Effector CD8-positive, alpha-beta T cell (primary cell): Measurements from ENCODE around the gene FBXW2.

Experiments
- DNase-seq: peaks from one replicate; lab custom pipeline; 2025; lab: John Stamatoyannopoulos, UW

FBXW2 gene

DNA sequence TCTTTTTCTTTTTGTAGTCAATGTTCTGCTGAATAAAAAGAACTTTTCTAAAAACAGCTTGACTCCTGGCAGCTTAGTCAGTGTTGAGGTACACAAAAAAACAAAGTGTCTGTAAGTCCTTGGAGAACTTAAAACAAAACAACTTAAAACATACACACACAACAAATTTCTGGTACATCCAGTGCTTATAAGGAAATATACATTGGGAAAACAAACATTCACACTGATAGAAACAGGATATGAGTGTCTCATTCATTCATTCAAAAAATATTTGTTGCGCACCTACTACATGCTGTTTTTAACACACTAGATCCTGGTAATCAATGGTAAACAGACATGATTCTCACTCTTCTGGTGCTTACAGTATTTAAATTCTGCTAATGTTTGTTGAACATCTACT, 51.5 kb downstream of the FBXW2 start:
- no peak for DNase-seq

DNA sequence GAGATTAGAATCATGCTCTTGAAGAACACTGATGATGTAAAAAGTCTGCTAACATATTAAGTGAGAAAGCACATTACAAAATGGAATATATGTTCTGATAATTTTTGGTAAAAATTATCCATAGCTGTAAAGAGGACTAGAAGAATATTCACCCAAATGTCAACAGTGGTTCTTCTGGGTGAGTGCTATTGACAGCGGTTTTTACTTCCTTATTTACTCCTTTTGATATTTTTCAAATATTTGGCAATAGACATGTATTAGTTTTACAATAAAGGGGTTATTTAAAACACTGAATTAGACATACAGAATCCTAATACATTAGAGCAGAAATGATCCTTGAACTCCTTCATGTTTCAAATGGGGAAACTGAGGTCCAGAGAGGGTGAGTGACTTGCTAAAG, 52.0 kb downstream of the FBXW2 start:
- no peak for DNase-seq

DNA sequence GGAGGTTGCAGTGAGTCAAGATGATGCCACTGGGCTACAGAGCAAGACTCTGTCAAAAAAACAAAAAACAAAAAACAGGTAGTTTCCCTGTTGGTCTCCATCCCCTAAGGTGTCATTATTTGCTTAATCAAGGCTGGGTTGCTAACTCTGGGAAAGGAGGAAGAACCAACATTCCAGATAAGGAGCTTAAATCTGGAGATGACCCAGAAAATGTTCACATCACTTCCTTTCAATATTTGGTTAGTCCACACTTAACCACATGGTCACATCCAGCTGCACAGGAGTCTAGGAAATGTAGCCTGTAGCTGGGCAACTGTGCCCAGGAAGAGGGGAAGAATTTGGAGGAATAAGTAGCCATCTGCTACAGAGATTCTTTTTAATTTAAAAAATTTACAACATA, 53.1 kb downstream of the FBXW2 start:
- no peak for DNase-seq

DNA sequence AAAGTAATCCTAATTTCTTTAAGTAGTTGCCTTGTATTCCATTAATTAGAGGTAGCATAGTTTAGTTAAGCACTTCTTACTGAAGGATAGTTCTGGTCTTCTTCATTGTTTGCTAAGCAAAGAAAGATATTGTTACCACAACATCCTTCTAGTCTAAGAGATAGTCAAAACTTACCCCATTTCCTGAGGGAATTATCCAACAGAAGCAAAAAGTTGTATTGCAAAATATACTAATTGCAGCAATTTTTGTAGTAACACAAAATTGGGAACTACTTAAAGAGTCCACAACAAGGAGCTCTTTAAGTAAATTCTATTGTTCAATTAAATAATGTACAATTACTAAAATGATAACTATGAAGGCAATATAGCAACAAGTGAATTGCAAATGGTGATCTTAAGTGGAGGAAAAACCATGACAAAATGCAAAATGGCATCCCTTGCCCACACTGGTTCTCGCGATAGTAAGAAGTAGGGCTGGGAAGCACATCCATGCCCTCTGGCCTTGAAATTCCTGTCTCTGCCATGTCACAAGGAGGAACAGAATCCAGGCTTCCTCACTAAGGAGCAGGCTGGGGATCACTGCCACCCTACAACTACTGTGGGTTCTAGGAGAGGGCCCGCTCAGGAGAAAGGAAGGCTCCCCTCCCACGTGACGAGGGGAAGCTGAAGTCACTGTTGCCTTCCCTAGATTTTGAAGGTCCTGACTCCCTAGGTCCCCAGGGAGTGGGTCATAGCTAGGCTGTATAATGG, 55.6 kb downstream of the FBXW2 start:
- no peak for DNase-seq

DNA sequence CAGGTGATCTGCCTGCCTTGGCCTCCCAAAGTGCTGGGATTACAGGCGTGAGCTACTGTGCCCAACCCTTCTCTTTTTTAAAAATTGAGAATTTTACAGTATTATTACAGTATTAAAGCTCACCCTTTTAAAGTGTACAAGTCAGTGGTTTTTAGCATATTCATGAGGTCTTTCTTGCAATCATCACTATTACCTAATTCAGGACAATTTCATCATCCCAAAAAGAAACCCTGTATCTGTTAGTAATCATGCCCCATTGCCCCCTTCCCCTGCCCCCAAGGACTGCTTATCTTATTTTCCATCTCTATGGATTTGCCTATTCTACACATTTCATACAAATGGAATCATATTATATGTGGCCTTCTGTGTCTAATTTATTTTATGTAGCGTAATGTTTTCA, 56.3 kb downstream of the FBXW2 start:
- no peak for DNase-seq

DNA sequence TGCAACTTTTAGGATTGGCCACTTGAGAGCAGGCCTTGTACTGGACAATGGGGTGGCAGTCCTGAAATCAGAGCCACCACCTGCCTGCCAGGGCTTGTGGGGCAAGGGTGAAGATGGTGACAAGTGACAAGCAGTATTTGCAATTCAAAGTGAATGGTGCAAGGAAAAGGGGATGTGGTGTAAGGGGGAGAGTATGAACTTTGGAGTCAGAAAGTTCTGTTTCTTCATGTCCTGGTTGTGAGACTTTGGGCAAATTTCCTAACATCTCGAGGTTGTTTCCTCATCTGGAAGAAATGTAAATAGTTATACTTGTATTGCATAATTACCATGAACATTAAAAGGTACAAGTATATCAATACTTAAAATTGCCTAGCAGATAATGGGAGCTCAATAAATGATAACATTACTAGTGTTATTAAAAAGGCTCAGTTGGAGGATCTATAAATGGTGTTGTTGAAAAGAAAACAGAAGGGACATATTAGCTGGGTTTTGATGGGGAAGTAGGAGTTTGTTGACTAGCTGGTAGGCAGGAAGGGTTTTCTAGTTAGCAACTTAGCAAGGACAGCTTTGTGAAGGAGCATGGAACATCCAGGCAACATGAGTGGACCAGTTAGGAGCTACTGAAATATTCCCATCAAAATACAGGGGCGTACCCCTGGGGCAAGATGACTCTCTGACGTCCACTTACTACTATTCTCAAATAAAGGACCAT, 57.6 kb downstream of the FBXW2 start:
- DNase-seq = no peak

DNA sequence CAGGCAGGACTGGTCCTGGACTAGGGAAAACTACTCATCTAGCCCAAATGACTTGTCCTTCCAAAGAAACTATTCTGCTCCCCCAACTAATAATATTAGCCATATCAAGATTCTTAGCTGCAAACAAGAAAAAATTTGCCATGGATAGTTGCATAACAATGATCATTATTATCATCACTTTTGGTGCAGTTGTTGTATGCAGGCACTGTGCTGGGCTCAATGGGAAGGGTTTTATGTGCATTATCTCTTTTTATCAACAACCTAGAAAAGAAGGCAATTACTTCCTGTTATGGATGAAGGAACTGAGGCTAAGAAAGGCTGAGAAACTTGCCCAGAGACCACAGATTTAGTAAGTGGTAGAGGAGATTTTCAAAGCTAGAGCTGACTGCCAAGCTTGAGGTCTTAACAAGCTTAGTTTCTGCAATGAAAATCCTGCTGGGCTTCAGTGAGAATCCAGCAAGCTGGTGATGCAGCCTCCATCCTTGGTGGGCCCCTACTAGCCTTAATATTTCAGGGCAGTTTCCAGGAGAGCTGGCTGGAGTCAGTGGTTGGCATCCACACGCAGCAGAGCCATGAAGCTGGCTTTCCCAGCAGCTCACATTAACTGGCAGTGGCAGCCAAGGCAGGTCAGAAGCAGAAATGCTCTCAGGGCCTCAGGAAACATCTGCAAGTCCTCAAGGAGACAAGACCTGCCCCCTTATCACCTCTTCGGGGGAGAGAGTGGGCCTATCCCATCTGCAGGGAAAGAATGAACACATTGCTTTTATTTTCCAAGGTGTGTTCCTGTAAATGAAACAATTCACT, 58.4 kb downstream of the FBXW2 start:
- no peak for DNase-seq

DNA sequence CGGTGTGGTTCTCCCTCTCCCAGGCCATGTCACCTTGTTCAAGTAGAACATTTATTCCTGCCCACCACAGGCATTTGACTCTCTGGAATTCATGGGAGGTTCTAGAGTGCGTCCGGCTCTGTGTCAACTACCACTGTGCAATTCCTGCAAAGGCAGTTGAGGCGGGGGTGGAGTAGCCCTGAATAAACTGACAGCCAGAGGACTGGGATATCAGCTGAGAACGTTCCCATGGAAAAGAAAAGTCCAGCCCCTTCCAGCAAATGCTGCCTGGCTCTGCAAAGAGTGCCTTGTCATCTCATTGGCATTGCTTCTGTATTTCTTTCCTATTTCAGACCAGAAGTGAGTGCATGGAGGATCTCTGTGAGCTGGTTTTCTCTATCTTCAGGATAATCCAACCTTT, 60.0 kb downstream of the FBXW2 start:
- no peak for DNase-seq

DNA sequence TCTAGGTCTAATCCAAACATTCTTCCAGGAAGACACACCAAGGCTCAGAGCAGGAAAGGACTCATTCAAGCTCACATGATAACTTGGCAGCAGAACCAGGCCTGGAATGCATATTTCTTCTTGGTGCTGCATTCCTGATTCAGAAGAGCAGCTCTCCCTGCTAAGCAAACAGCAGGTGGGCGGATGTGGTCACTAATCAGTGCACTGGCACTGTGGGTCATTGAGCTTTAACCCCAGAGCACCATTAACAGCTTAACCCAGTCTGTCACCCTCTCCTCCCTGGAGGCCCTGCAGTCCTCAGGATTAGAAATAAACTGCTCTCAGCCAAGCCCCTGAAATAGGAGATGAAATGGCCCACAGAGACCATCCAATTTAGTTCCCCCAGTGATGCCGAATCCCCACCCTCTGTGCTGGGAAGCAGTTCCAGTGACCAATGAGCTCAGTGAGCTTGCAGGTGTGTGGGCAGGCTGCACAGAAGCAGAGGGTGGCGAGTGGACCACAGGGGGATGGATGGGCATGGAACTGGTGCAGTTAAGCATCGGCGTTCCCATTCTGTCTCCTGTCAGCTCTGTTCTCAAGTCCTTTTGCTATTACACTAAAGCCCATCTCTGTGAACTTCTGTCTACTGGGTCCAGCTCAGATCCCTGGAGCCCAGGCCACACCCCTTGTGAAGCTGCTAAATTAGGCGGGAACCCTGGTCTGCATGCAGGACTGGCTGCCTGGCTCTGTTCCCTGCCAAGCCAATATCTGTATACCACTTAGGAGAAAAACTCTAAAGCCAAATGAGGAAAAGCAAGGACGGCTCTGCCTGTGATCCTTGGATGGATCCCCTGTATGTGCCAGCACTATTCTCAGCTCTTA, 62.3 kb downstream of the FBXW2 start:
- DNase-seq = no peak

DNA sequence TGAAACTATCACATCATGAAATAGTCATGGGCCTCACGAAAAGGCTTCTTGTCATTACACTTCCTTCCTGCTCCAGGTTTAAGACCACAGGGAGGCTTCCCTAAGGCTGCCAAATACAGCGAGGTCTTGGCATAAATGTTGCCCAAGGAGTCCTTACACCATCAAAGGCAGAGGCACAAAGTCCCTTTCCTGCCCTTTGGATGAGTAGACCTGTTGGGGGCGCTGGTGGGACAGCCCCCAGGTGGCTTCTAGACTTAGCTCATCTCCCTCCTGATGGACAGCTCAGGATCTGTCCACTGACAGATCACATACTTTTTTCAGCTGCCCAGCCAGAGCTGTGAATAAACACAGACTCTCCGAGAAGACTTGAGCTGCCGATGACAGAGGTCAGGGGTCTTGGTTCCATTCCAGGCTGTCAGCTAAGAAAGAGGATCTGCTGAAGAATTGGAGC, 63.4 kb downstream of the FBXW2 start:
- no peak for DNase-seq

DNA sequence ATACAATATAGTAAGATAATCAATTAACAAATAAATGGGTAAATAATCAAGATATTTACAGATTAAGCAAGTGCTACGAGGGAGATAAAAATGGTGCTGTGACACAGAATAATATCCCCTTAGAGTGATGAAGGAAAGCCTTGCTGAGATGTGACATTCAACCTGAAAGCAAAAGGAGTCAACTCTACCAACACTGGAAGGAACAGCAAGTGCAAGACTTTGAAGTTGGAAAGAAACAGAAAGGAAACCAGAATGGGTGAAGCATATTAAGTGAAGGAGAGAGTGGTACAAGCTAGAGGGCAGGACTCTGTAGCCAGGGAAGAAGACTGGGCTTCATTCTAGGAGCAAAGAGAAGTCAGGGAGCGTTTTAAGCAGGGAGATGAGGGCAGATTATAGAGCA, 66.7 kb downstream of the FBXW2 start:
- no peak for DNase-seq

DNA sequence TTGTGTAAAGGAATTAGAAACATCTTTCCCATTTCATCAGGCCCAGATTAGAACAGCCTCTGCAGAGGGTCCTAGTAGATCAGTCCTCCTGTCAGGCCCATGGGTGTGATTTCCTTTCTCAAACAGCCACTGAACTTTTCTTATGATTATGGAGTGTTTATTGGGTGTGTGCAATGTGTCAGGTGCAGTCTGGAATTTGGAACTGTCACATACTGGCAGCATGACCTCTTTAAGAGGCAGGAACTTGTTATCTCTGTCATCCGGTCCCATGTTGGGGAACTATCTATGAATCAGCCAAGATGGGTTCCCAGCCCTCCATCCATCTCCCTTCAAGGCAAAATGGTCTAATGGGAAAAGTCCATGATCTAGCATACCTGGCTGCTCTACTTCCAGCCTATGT, 67.3 kb downstream of the FBXW2 start:
- no peak for DNase-seq

DNA sequence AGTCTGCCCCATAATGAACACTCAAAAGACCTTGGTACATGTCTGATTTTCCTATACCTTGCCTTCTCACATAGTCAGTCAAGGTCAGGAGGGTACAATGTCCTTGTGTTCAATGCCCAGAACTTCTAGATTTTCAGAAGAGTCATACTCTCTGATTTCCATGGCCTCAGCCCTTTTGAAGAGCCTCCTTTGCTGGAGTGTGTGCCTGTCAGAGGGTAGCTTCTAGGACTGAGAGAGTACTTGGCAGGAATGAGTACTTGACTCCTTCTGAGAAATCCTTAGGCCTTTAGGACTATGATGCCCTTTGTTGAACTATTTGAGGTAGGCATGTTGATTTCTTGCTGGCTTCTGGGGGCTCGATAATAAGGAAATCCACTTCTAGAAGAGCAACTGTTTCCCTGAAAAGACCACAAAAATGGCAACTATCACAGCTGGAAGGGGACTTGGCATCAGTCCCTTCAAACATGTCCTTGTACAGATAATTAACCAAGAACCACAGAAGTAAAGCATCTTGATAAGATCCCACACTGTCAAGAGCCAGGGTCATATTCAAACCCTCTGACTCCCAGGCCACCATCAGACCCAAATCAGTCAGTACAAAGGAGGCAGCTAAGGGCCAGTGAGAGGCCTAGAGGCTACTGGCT, 68.3 kb downstream of the FBXW2 start:
- no peak for DNase-seq

DNA sequence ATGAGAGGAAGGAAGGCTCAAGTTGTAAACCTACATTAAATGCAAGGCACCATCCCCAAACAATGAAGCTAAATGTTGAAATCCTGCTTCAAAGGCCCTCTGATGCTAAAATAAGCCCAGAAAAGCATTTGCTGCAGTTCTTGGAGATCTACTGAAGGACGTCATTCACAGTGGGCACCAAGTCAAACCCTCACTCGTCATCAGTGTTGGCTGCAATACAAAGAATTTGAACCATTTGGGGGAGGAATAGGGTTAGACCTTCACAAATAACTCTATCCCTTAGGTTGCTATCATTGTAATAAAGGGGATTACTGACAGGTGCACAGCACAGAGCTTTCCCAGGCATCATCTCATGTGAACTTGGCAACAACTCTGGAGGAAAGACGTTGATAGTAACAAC, 69.7 kb downstream of the FBXW2 start:
- DNase-seq = no peak

DNA sequence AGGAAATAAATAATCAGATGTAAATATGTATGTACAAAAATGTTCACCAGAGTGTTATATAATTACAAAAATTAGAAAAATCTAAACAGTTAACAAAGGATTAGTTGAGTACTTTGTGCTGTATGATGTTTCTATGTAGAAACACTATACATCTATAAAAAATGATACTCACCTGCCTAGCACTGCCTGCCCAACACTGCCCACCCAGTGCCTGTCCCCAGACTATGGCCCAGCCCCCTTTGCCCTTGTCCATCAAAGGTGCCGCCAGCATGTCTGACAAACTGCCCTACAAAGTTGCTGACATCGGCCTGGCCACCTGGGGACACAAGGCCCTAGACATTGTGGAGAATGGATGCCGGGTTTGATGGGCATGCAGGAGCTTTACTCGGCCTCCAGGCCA, 72.8 kb downstream of the FBXW2 start:
- DNase-seq = no peak

DNA sequence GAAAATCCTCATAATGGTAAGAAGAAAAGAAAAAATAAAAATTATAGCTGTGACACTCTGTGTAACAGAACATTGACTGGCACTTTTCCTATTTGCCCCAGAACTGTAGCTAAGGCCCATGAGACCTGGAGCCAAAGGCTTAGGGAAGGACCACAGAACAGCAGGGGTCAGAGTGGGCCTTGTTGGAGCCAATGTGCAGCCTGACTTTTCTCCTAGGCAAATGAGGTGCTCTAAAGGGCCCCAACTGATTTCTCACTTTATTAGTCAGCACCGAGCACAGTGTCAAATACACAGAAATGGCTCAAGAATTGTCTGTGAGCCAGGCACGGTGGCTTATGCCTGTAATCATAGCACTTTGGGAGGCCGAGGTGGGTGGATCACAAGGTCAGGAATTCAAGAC, 74.9 kb downstream of the FBXW2 start:
- no peak for DNase-seq

DNA sequence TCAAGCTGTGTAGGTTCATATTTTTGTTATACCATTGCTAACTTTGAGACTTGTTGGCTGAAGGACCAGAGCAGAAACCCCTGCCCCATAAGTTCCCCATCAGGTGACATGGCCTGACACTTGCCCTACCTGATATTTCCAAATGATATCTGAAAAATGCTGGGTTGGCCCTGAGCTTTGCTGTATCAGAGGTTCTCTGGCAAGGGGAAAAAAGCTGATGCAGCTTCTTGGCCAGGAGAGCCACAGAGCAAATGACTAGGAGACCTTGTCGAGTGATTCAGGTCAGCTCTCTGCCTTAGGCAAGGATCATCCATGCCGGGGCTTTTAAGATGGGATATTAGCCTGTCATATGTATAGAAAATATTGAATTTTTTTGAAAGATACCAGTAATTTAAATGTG, 76.0 kb downstream of the FBXW2 start:
- DNase-seq = no peak

DNA sequence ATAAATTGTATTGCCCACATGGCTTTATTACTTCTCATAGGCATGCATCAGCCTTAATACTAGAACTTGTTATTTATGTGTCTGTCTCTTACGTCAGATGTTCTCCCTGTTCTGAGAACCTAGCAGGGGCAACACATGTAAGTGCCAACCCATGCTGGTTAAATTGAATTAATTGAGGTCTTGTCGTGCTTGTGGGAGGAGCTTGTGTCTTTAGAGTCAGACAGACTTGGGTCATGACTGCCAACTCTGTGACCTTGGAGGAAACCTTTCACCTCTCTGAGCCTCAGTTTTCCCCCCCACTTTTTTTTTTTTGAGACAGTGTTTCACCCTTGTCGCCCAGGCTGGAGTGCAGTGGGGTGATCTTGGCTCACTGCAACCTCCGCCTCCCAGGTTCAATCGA, 76.7 kb downstream of the FBXW2 start:
- no peak for DNase-seq

DNA sequence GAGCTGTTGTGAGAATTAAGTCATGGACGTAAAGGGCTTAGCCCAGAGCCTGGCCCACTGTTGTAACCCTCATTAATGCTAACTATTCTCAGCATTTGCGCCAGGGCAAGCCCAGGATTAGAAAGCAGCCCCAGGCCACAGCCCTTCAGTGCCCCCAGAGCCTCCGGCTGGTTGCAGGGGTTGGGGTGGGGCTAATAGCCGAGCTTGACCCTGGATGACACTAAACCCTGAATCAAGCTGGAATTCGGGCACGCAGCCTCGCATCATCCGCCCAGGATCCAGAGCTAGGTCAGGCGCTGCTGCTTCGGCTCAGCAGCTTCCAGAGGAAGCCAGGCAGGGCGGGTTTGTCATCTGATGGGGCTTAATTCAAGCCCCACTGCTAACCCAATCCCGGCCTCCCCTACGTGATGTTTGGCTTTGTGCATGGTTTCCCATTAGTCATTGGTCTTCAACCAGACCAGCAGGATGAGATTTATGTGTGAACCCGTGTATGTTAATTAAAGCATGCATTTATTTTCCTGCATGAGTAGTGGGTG, 77.8 kb downstream of the FBXW2 start:
- no peak for DNase-seq

DNA sequence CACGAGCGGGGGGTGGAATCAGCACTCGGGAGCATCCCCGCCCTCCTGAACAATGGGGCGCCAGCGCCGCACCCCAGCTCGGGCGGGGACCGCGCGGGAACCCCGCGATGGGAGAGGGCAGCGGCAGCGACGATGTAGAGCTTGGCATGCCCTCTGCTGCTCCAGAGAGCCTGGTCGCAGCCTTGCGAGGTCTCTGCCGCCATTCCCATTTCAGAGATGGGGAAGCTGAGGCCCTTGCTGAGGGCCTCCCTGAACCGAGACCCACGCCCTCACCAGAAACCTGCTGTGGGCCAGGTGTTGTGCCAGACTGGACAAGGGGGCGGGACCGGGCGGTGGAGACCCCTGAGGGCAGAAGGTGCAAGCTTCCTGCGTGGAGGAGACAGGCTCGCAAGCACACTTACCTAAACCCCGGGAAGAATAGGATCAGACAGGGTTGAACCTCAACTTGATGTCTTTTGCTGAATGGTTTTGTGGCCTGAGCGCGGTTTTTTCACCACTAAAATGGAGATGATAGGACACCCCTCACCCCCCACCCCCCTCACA, 78.3 kb downstream of the FBXW2 start:
- no peak for DNase-seq
